NCI-H446 (cell line): ENCODE data around the gene OR2A14.
"Not testable (repeated sequence)": the region's sequence is repeated elsewhere in the genome, so short reads cannot be mapped to it uniquely, and the experiment has no call there.

Source experiments
- DNase-seq, 2 experiments: peaks; one replicate each; lab custom pipeline; 2025; lab: John Stamatoyannopoulos, UW

The OR2A14 gene

GRCh38 chr7:144148224-144148827 lies 25.4 kb downstream of the OR2A14 start:
- DNase-seq: no peak

- no peak for DNase-seq
These were observed 35.9 kb downstream of the OR2A14 start for GRCh38 chr7:144158861-144159260.

- DNase-seq: no peak
These were observed 41.8 kb downstream of the OR2A14 start for GRCh38 chr7:144164784-144165183.

GRCh38 chr7:144171594-144172350 lies 48.8 kb downstream of the OR2A14 start:
- not testable (repeated sequence) for DNase-seq

GRCh38 chr7:144174613-144175012 lies 51.6 kb downstream of the OR2A14 start:
- DNase-seq: no peak

GRCh38 chr7:144178380-144179164 lies 55.6 kb downstream of the OR2A14 start:
- peak in 1 of 2 experiments; percentile 22 for DNase-seq

GRCh38 chr7:144179165-144179479 lies 56.1 kb downstream of the OR2A14 start:
- DNase-seq: not testable (repeated sequence)
